HG03175 (cell line): ENCODE results near the gene RACGAP1.

Experiments used
- ATAC-seq: cut with Tn5 transposase; IDR thresholded peaks from one replicate; pipeline ENCODE4 v1.9.1; 2021; ENCODE audit warnings: mild to moderate bottlenecking, moderate library complexity; ENCODE audit not compliant: unreplicated experiment

RACGAP1 gene

GRCh38 chr12:49944046-49944445 lies 81.2 kb downstream of the RACGAP1 start:
- no peak for ATAC-seq

- no peak for ATAC-seq
Observed at GRCh38 chr12:49943625-49943960, 81.7 kb downstream of the RACGAP1 start.

DNA sequence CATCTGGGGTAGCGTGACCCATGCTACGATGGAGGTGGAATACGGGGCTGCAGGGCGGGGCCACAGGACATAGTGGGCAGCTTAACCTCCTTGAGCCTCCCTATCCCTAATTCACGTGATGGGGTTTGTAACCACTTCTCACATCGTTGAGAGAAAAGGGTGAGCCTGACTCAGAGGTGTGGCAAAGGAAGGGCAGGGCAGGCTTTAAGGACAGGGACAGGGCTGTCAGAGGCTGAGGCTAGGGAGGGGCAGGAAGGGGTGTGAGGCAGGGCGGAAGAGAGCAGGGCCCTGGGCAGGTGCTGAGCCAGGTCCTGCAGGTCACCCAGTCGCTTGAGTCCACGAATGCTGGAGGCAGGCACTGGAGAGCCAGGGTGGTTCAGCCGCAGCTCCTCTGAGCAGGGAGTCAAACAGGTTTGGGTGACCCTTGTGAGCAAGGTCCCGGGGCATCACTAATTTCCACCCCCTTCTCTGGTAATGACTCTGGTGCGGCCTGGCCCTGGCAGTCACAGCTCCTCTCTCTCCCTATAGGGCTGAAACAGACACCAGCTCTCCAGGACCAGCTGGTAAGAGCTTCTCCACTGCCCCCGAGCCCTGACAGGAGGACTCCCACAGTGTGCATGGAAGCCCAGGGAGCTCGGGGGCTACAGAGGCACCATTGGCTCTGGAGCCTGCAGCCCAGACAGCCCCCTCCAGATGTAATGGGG lies 82.2 kb downstream of the RACGAP1 start:
- ATAC-seq, result no peak

DNA sequence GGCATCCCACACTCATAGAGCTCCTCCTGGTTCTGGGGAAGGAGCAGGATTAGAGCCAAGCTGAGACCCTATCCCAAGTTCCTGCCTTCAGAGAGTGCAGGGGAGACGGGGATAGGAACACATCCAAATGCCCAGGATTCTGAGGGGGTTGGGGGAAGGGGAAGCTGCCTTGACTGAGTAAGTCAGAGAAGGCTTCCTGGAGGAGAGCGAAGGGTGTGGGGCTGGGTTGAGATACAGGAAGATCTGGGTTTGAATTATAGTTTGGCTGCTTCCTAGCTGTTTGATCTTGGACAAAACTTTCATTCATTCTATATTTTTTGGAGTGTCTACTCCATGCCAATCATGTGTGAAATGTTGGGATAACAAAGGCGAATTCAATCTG lies 82.8 kb downstream of the RACGAP1 start:
- ATAC-seq, result no peak

GRCh38 chr12:49941556-49942511 lies 83.5 kb downstream of the RACGAP1 start:
- ATAC-seq, result no peak

DNA sequence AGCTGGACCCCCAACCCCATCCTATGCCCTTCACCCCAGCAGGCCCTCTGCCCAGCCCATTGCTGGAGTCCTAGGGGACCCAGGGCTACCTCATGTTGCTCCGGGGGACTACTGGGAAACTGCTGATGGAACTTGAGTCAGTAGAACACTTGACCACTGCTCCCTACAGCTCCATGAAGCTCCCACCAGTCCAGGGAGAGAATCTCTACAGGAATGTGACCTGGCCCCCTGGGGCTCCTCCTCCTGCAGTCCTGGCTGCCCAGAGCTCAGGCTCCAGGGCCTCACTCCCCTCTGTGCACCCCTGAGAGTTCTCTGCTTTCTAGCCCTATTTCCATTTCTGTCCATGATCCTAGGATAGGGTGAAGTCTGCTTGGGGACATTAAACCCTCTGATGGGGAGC lies 85.6 kb downstream of the RACGAP1 start:
- ATAC-seq, result no peak

DNA sequence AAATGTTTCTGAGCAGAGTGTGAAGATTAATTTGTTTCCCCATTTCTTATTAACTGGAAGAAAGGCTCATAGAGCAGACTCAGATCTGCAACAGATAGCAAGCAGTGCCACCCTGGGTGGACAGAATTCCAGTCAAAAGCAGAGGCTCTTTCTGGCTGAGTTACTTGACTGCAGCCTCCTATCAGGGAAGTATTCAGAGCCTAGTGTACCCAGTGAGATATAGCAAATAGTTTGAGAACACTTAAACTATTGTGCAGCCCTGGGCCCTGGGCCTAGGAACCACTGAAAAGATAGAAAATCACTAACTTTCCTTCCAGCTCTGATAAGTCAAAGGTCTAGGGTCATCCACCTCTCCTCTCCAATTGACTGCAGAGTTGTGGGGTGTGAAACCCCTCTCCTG lies 86.0 kb downstream of the RACGAP1 start:
- ATAC-seq, result no peak
